GM18505 (cell line): ENCODE results near the gene ZNF582.
A peak's percentile ranks its signal among the peaks of the same experiment; 100 is the strongest.

Experiments used
- ATAC-seq: cut with Tn5 transposase; IDR thresholded peaks from one replicate; pipeline ENCODE4 v1.9.1; 2021; ENCODE audit not compliant: unreplicated experiment
- POLR2A ChIP-seq: IDR thresholded peaks from 4 replicates; pipeline ENCODE4 v1.6.1; 2011; ENCODE audit warnings: borderline replicate concordance; ENCODE audit not compliant: insufficient read depth, insufficient read length; ENCODE audit errors: extremely low read depth

ZNF582 gene

GRCh38 chr19:56393119-56394012, at the start of gene ZNF582:
ZNF582 (minus strand) TSS chr19:56393534; CDS start chr19:56391752, 1,782 bp downstream.
- ATAC-seq = peak; percentile 94
- peak; percentile 72 for TF ChIP-seq POLR2A

GRCh38 chr19:56441206-56441792, 48.0 kb upstream of the ZNF582 start:
- TF ChIP-seq POLR2A = no peak
- no peak for ATAC-seq

GRCh38 chr19:56423985-56424353, 30.6 kb upstream of the ZNF582 start:
- no peak for TF ChIP-seq POLR2A
- ATAC-seq = no peak

- no peak for ATAC-seq
These were observed 30.1 kb upstream of the ZNF582 start for GRCh38 chr19:56423276-56423984.

GRCh38 chr19:56405062-56405461, 11.7 kb upstream of the ZNF582 start:
- no peak for ATAC-seq
- TF ChIP-seq POLR2A = no peak

More at GRCh38 chr19:56423276-56423984, 30.1 kb upstream of the ZNF582 start:
- no peak for TF ChIP-seq POLR2A

GRCh38 chr19:56404705-56405056, 11.3 kb upstream of the ZNF582 start:
- peak; percentile 15 for ATAC-seq

GRCh38 chr19:56403764-56404704, 10.7 kb upstream of the ZNF582 start, which contains the start of gene ZNF583:
ZNF583 (plus strand) TSS chr19:56404332; CDS start chr19:56407115, 2,783 bp downstream.
- peak; percentile 75 for ATAC-seq
- TF ChIP-seq POLR2A = peak; percentile 53

More at GRCh38 chr19:56404705-56405056, 11.3 kb upstream of the ZNF582 start:
- TF ChIP-seq POLR2A = no peak

GRCh38 chr19:56403261-56403660, 9.9 kb upstream of the ZNF582 start:
- ATAC-seq = no peak
- no peak for TF ChIP-seq POLR2A

- ATAC-seq = no peak
- no peak for TF ChIP-seq POLR2A
These were observed 7.2 kb upstream of the ZNF582 start for GRCh38 chr19:56400485-56400884.

- ATAC-seq = no peak
- no peak for TF ChIP-seq POLR2A
These were observed 5.5 kb upstream of the ZNF582 start for GRCh38 chr19:56398809-56399208.

- no peak for ATAC-seq
- TF ChIP-seq POLR2A = no peak
These were observed 9.3 kb downstream of the ZNF582 start for GRCh38 chr19:56383826-56384605.
